Measurements from ENCODE around the gene NFIA. TPM values are rescaled to one million over a fixed set of nuclear protein-coding genes. Genes with fewer than 3 reads are reported as not detected.

NFIA gene
- total RNA-seq, 3 donors from 2014 or later: 54.9 to 87.5 (median 79.6) TPM

DNA sequence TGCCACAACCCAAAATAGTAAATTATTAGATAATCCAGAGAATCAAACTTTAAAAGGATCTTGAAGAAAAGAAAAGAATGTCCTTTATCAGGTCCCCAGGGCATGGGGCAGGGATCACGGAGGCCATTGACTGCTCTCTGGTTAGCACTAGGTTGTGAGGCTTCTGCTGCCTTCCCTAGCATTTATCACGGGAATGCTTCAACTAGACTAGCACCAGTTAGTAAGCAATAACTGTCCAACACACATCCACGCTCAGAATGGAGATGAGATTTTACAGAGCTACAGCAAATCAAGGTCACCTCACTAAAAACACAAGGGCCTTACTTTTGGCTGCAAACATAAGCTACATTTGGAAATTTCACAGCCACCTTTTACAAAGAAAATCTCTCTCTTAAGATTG is 304.0 kb downstream of the NFIA start:
- Histone ChIP-seq H3K4me3 (no peak overlapping the region), H3K27ac (no peak overlapping the region), H3K36me3 (no peaks in the 10 kb centered on the region), H3K27me3 (no peaks in the 10 kb centered on the region), H3K9me3 (peaks cover 7% of the 10 kb centered on the region in 2 donors), H3K4me1 (no peaks in the 10 kb centered on the region)
- no peak for DNase-seq (ENCODE audit: low spot score in 2 of 2)
- intact Hi-C loops (cut with DNase I; ENCODE audit: low total_unique reads): no loop called here
- TF ChIP-seq POLR2A (IDR thresholded peaks at IDR 0.05) (no peak), POLR2AphosphoS5 (IDR thresholded peaks at IDR 0.05) (no peak), CTCF (IDR thresholded peaks at IDR 0.05) (no peak)

GRCh38 chr1:61386770-61387169 is 304.4 kb downstream of the NFIA start:
- no peak overlapping the region for H3K4me3 ChIP-seq
- H3K4me1 ChIP-seq: no peaks in the 10 kb centered on the region
- no peak for TF ChIP-seq CTCF (IDR thresholded peaks at IDR 0.05)
- TF ChIP-seq POLR2A (IDR thresholded peaks at IDR 0.05): no peak
- TF ChIP-seq POLR2AphosphoS5 (IDR thresholded peaks at IDR 0.05): no peak
- H3K9me3 ChIP-seq: peaks cover 7% of the 10 kb centered on the region in 2 donors
- H3K27ac ChIP-seq: no peak overlapping the region
- DNase-seq (ENCODE audit: low spot score in 2 of 2): no peak
- no peaks in the 10 kb centered on the region for H3K36me3 ChIP-seq
- no peaks in the 10 kb centered on the region for H3K27me3 ChIP-seq
- intact Hi-C loops (cut with DNase I; ENCODE audit: low total_unique reads): no loop called here

- H3K27ac ChIP-seq: no peak overlapping the region
- TF ChIP-seq POLR2AphosphoS5 (IDR thresholded peaks at IDR 0.05): no peak
- no peak for TF ChIP-seq CTCF (IDR thresholded peaks at IDR 0.05)
- TF ChIP-seq POLR2A (IDR thresholded peaks at IDR 0.05): no peak
- DNase-seq (ENCODE audit: low spot score in 2 of 2): no peak
- H3K4me3 ChIP-seq: no peak overlapping the region
- intact Hi-C loops (cut with DNase I; ENCODE audit: low total_unique reads): no loop called here
- H3K36me3 ChIP-seq: no peaks in the 10 kb centered on the region
- no peaks in the 10 kb centered on the region for H3K4me1 ChIP-seq
- no peaks in the 10 kb centered on the region for H3K27me3 ChIP-seq
- peaks cover 7% of the 10 kb centered on the region in 2 donors for H3K9me3 ChIP-seq
Observed at GRCh38 chr1:61387829-61388228, 305.5 kb downstream of the NFIA start.

DNA sequence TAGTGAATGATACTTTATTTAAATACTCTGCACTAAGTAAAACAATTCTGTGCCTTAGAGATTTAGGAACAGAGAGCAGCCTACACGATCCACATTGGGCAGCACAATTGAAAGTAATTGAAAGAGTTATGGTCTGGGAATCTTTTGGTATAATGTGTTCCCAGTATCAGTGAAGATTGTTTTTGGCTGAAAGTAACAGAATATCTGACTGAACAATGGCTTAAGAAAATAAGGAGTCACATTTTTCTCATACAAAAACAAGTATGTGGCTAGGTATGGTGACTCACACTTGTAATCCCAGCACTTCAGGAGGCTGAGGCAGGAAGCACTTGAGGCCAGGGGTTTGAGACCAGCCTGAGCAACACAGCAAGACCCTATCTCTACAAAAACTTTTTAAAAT is 306.2 kb downstream of the NFIA start:
- Histone ChIP-seq H3K36me3 (no peaks in the 10 kb centered on the region), H3K27me3 (no peaks in the 10 kb centered on the region), H3K27ac (no peak overlapping the region), H3K4me3 (no peak overlapping the region), H3K4me1 (no peaks in the 10 kb centered on the region), H3K9me3 (peaks cover 7% of the 10 kb centered on the region in 2 donors)
- intact Hi-C loops (cut with DNase I; ENCODE audit: low total_unique reads): no loop called here
- DNase-seq (ENCODE audit: low spot score in 2 of 2): no peak
- no peak for TF ChIP-seq CTCF (IDR thresholded peaks at IDR 0.05)
- no peak for TF ChIP-seq POLR2AphosphoS5 (IDR thresholded peaks at IDR 0.05)
- TF ChIP-seq POLR2A (IDR thresholded peaks at IDR 0.05): no peak

GRCh38 chr1:61389194-61389925 is 307.0 kb downstream of the NFIA start:
- no peak for DNase-seq (ENCODE audit: low spot score in 2 of 2)
- no peak for TF ChIP-seq POLR2A (IDR thresholded peaks at IDR 0.05)
- TF ChIP-seq POLR2AphosphoS5 (IDR thresholded peaks at IDR 0.05): no peak
- no peak for TF ChIP-seq CTCF (IDR thresholded peaks at IDR 0.05)
- peaks cover 7% of the 10 kb centered on the region in 2 donors for H3K9me3 ChIP-seq
- intact Hi-C loops (cut with DNase I; ENCODE audit: low total_unique reads): no loop called here
- no peaks in the 10 kb centered on the region for H3K4me1 ChIP-seq
- H3K36me3 ChIP-seq: no peaks in the 10 kb centered on the region
- no peaks in the 10 kb centered on the region for H3K27me3 ChIP-seq
- no peak overlapping the region for H3K4me3 ChIP-seq
- H3K27ac ChIP-seq: no peak overlapping the region
